AG04450 (cell line): ENCODE results near the gene ITGB5. TPM values are rescaled to one million over a fixed set of nuclear protein-coding genes. Genes with fewer than 3 reads are reported as not detected.

Experiments used
- CTCF ChIA-PET: fragments of 300-600, 350-600 bp; formaldehyde crosslinking; extraction: SDS; loops from one replicate; lab custom pipeline; 2022; ENCODE audit warnings: antibody characterized with exemption, inconsistent platforms; lab: Charles Lee
- POLR2A ChIA-PET: fragments of 350-600 bp; formaldehyde crosslinking; extraction: SDS; loops from one replicate; lab custom pipeline; 2021; ENCODE audit warnings: antibody characterized with exemption, inconsistent platforms; lab: Yijun Ruan, JAX
- DNase-seq: peaks from one replicate; pipeline ENCODE4 v3.0.0-alpha.2; 2011; ENCODE audit warnings: low read depth, low spot score
- H3K27ac ChIP-seq: one replicate; pipeline ENCODE4 v1.5.1; 2012; ENCODE audit warnings: low read depth, low read length, control low read depth
- H3K27me3 ChIP-seq: one replicate; pipeline ENCODE4 v1.6.0; 2012; ENCODE audit warnings: low read length; ENCODE audit not compliant: control insufficient read depth, insufficient read depth
- H3K4me3 ChIP-seq: 2 replicates; pipeline ENCODE4 v1.5.1; 2011; ENCODE audit warnings: mild to moderate bottlenecking, low read depth, low read length, control low read depth
- H3K9me3 ChIP-seq: 2 replicates; pipeline ENCODE4 v1.5.1; 2012; ENCODE audit warnings: low read length; ENCODE audit not compliant: control insufficient read depth, insufficient read depth
- polyA plus RNA-seq: library from polyadenylated mRNA; depleted of rRNA; stranded (reverse); fragments of >200 nt; gene quantifications from 2 replicates; pipeline ENCODE4 v1.2.3, GENCODE V29; 2011
- TF ChIP-seq, protein P1 (sequence below): IDR thresholded peaks from 2 replicates; pipeline ENCODE4 v1.5.1; 2011; ENCODE audit warnings: low read depth, low read length, control low read depth, inconsistent platforms

Gene ITGB5
- polyA plus RNA-seq, 1 experiment: 127 TPM

GRCh38 chr3:124774327-124774718 is 112.8 kb downstream of the ITGB5 start:
- Histone ChIP-seq H3K27ac (peak overlapping the region; percentile 81), H3K27me3 (no peaks in the 10 kb centered on the region), H3K9me3 (no peaks in the 10 kb centered on the region), H3K4me3 (no peak overlapping the region)
- POLR2A ChIA-PET: interaction anchor here (0.6 to 0.9 kb wide), 2 partner anchors 17 to 59 kb away, joined by 3 to 7 read pairs; no protein-coding TSS in a partner anchor
- TF ChIP-seq, protein P1, sequence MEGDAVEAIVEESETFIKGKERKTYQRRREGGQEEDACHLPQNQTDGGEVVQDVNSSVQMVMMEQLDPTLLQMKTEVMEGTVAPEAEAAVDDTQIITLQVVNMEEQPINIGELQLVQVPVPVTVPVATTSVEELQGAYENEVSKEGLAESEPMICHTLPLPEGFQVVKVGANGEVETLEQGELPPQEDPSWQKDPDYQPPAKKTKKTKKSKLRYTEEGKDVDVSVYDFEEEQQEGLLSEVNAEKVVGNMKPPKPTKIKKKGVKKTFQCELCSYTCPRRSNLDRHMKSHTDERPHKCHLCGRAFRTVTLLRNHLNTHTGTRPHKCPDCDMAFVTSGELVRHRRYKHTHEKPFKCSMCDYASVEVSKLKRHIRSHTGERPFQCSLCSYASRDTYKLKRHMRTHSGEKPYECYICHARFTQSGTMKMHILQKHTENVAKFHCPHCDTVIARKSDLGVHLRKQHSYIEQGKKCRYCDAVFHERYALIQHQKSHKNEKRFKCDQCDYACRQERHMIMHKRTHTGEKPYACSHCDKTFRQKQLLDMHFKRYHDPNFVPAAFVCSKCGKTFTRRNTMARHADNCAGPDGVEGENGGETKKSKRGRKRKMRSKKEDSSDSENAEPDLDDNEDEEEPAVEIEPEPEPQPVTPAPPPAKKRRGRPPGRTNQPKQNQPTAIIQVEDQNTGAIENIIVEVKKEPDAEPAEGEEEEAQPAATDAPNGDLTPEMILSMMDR: no peak
- peak; percentile 53 for DNase-seq
- CTCF ChIA-PET: interaction anchor here (1.0 to 1.4 kb wide), 3 partner anchors 13 to 127 kb away, joined by 3 to 5 read pairs (median 4); no protein-coding TSS in a partner anchor

GRCh38 chr3:124773351-124774326 is 113.5 kb downstream of the ITGB5 start:
- Histone ChIP-seq H3K4me3 (no peak overlapping the region), H3K27ac (peak overlapping the region; percentile 81), H3K9me3 (no peaks in the 10 kb centered on the region), H3K27me3 (no peaks in the 10 kb centered on the region)
- TF ChIP-seq, protein P1: no peak
- no peak for DNase-seq
- CTCF ChIA-PET: interaction anchor here (0.7 to 4.6 kb wide), 7 partner anchors 12 to 647 kb away, joined by 3 to 32 read pairs (median 5); no protein-coding TSS in a partner anchor
- POLR2A ChIA-PET: interaction anchor here (0.9 kb wide), 1 partner anchor 18 kb away, joined by 7 read pairs; no protein-coding TSS in a partner anchor

- no peak for DNase-seq
- ChIA-PET CTCF (interaction anchor here (0.6 to 4.6 kb wide), 6 partner anchors 11 to 646 kb away, joined by 3 to 32 read pairs (median 7); no protein-coding TSS in a partner anchor), POLR2A (interaction anchor here (0.5 to 1.9 kb wide), 5 partner anchors 8 to 747 kb away, joined by 3 to 6 read pairs (median 4); no protein-coding TSS in a partner anchor)
- Histone ChIP-seq H3K27ac (peak overlapping the region; percentile 34), H3K9me3 (no peaks in the 10 kb centered on the region), H3K4me3 (no peak overlapping the region), H3K27me3 (no peaks in the 10 kb centered on the region)
- TF ChIP-seq, protein P1: no peak
These were observed 114.9 kb downstream of the ITGB5 start for GRCh38 chr3:124772081-124772831.

DNA sequence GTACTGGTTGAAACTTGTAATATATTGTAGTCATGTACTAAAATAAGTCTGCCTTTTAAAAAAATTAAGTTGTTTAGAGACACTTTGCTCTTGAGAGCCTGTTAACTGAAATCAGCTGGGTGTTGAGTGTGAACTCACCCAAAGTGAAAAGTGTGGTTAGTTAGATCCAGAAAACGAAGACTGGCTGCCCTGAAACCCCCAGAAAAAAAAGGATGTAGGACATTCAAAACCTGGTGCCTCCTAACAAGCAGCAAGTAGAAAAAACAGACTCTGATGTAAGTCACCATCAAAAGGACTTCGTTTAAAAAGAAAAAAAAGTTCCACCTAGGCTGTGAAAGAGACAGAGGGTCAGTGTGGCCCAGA is 116.1 kb downstream of the ITGB5 start:
- CTCF ChIA-PET: interaction anchor here (1.4 to 4.6 kb wide), 6 partner anchors 10 to 210 kb away, joined by 3 to 32 read pairs (median 6); no protein-coding TSS in a partner anchor
- H3K27ac ChIP-seq: no peak overlapping the region
- POLR2A ChIA-PET: interaction anchor here (1.1 to 1.9 kb wide), 2 partner anchors 9 to 10 kb away, joined by 3 to 6 read pairs; no protein-coding TSS in a partner anchor

More for the DNA sequence above, 116.1 kb downstream of the ITGB5 start:
- H3K9me3 ChIP-seq: no peaks in the 10 kb centered on the region
- no peak for DNase-seq
- TF ChIP-seq, protein P1: no peak
- no peak overlapping the region for H3K4me3 ChIP-seq
- no peaks in the 10 kb centered on the region for H3K27me3 ChIP-seq
